Omental fat pad (tissue), 4 donors: ENCODE results near the gene KLHL30. TPM values are rescaled to one million over a fixed set of nuclear protein-coding genes. Genes with fewer than 3 reads are reported as not detected.

ENCODE experiments used
- ATAC-seq: fragments of 150-250 bp; one replicate; pipeline ENCODE4 v1.9.1; 2016; ENCODE audit warnings: mild to moderate bottlenecking, moderate library complexity; ENCODE audit not compliant: low FRiP score
- DNase-seq: peaks from one replicate; pipeline ENCODE4 v3.0.0-alpha.2; 2019; ENCODE audit warnings: low spot score
- total RNA-seq, 4 donors: library from RNA; depleted of rRNA; stranded (reverse); fragments of >200 nt; gene quantifications; one replicate each; pipeline ENCODE4 v1.1.0, GENCODE V29; 2016
- TF ChIP-seq, protein P1 (sequence below), 3 donors: fragments of 450-650 bp; IDR thresholded peaks; one replicate each; pipeline ENCODE4 v1.5.1; 2016 to 2017; ENCODE audit warnings: antibody characterized with exemption in 3 of 3, mild to moderate bottlenecking in 3 of 3, moderate library complexity in 2 of 3

The KLHL30 gene
- total RNA-seq, 4 donors from 2014 or later, result 0.28 to 1.6 (median 0.57) TPM

DNA sequence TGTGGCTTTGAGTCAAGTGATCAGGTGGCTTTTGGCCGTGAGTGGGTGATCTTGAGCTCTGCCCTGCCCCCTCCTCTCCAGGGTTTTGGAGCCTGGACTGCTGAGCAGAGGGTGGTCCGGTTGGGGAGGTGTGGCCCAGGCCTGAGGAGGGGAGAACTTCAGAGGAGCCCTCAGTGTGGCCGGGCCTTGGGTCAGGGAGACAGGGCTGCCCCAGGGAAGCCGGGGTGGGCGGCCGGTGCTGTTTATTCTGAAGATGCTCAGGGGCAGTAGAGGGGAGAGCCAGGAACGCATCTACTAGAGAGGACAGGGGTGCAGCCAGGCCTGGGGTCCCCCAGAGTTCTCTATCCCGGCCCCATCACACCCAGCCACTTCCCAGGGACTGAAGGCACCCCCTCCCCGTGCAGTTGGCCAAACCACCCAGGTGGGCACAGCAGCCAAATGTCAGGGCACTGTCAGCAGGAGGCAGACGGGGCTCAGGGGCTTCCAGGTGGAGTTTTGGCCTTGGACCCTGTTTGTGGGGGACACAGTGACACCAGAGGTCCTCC is 21.3 kb downstream of the KLHL30 start:
- no peak for DNase-seq
- no peak for ATAC-seq
- TF ChIP-seq, protein P1, sequence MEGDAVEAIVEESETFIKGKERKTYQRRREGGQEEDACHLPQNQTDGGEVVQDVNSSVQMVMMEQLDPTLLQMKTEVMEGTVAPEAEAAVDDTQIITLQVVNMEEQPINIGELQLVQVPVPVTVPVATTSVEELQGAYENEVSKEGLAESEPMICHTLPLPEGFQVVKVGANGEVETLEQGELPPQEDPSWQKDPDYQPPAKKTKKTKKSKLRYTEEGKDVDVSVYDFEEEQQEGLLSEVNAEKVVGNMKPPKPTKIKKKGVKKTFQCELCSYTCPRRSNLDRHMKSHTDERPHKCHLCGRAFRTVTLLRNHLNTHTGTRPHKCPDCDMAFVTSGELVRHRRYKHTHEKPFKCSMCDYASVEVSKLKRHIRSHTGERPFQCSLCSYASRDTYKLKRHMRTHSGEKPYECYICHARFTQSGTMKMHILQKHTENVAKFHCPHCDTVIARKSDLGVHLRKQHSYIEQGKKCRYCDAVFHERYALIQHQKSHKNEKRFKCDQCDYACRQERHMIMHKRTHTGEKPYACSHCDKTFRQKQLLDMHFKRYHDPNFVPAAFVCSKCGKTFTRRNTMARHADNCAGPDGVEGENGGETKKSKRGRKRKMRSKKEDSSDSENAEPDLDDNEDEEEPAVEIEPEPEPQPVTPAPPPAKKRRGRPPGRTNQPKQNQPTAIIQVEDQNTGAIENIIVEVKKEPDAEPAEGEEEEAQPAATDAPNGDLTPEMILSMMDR (IDR thresholded peaks at IDR 0.05), result no peak

DNA sequence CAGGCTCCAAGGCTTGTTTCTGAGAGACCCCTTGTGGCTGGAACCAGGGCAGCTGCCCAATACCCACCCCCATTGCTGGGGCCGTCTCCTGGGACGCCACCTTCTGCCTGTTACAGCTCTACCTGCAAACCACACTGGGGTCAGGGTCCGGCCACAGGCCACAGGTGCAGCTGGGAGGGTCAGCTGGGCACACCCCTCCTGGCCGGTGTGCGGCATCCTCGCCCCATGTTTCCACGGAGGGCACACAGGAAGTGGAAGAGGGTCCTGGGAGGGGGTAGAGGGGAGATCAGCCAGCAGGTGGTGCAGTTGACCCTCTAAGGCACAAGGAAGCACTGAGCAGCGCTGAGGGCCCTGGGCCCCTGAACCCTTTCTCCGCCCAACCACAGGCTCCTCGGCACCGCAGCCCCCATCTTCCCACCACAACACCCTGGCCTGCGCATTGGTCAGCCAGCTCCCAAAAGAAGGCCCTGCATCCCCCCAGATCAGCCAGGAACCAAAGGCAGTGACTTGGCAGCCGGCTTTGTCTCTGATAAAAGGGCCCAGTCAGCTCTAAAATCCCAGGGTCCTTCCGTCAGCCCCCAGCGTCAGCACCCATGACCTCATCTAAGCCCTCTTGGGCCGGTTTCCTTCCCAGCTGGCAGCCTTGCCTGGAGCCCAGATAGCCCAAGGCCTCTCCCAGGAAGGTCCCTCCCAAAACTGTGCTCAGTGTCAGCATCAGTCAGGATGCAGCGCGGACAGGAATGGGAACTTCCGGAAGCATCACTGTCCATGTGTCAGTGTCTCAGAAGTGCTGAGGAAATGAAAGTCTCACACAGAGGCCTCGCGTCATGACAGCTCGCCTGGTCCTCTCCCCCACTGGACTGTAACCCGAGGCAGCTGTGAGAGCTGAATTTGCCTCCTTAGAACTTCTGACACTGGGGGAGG is 22.0 kb downstream of the KLHL30 start:
- ATAC-seq (no peak), DNase-seq (no peak)
- TF ChIP-seq, protein P1 (IDR thresholded peaks at IDR 0.05), result no peak

- ATAC-seq, result no peak
- DNase-seq, result no peak
- TF ChIP-seq, protein P1 (IDR thresholded peaks at IDR 0.05), result no peak
These were observed 23.0 kb downstream of the KLHL30 start for GRCh38 chr2:238161291-238162051.

DNA sequence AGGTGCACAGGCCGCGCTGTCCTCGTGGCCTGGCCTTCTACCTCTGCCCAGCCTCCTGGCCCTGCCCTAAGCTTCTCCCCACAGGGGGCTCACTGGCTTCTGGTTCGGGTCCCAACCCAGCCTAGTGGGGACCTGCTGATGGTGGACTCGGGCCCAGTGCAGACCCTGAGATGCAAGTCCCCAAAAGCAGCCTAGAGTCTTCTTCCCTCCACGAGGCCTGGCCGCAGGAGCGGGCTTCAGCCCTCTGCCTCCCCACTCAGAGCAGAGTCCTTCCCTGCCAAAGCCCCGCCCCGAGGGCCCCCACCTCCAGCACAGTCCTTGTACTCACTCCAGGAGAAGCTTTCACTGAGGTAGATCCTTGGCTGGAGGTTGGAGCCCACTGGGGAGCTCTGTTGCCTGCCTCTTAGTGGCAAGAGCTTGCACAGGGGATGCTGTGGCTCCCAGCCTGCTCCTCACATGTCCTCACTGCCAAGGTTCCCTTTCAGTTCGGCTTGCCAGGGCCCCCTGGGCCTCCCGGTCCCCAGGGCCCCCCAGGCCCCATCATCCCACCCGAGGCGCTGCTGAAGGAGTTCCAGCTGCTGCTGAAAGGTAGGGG is 23.9 kb downstream of the KLHL30 start:
- DNase-seq (no peak), ATAC-seq (no peak)
- TF ChIP-seq, protein P1 (IDR thresholded peaks at IDR 0.05), result no peak

DNA sequence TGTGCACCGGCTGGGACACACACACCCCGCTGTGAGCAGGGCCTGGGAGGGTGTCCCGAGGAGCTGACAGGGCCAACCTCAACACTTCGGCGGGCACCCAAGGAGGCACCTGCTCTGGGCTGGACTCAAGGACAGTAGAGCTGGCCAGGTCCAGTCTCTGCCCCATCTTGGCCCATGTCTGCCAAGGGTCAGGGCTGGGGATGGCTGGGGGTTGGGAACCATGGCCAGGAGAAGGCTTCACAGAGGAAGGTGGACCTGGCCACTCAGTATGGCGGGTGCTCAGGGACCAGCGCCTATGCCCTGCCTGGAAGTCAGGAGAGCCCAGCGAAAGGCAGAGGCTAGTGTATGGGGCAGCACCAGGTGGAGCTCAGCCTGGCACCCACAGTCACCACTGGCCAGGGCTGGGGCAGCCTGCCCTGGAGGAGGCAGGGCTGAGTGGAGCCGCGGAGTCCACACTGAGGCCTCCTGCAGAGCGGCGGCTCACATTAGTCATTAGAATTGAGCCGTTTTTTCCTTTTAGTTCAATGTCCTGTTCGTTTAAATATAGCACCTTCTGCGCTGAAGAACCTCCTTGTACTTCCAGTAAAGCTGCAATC is 24.5 kb downstream of the KLHL30 start:
- ATAC-seq (no peak), DNase-seq (no peak)
- TF ChIP-seq, protein P1 (IDR thresholded peaks at IDR 0.05), result no peak

DNA sequence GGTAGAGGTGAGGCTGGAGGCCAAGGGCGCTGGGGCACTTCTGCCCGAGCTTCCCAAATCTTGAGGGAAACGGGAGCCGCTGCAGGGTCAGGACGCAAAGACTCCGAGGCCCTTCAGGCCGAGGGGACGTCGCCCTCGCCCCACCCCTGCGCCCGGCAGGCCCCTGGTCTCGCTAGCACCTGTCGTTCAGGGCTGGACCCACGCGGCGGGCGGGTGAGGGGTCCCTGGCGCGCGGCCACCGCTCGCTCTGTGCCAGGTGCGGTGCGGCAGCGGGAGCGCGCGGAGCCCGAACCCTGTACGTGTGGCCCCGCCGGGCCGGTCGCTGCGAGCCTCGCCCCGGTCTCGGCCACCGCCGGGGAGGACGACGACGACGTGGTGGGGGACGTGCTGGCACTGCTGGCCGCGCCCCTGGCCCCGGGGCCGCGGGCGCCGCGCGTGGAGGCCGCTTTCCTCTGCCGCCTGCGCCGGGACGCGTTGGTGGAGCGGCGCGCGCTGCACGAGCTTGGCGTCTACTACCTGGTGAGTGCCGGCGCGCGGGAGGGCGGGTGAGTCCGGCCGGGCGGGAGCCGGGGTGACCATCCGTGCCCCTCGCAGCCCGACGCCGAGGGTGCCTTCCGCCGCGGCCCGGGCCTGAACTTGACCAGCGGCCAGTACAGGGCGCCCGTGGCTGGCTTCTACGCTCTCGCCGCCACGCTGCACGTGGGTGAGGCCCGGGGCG is 25.2 kb downstream of the KLHL30 start:
- TF ChIP-seq, protein P1 (IDR thresholded peaks at IDR 0.05), result no peak
- DNase-seq, result no peak
- no peak for ATAC-seq
